IMR-90 (cell line): Measurements from ENCODE around the gene PSMB4. TPM values are rescaled to one million over a fixed set of nuclear protein-coding genes. Genes with fewer than 3 reads are reported as not detected.

ENCODE experiments used
- ATAC-seq: fragments of 200-7000 bp; cut with Tn5 transposase; 2 replicates; pipeline ENCODE4 v1.9.1; 2020; ENCODE audit warnings: low read depth, mild to moderate bottlenecking, moderate library complexity
- BruUV-seq: library from RNA; stranded (reverse); fragments of 400-500 nt; replicated peaks from 2 replicates; lab custom pipeline; 2021; lab: Mats Ljungman, UMichigan
- CTCF ChIA-PET: fragments of 300-600 bp; formaldehyde crosslinking; extraction: SDS; loops from one replicate; lab custom pipeline; 2021; ENCODE audit warnings: antibody characterized with exemption; lab: Yijun Ruan, JAX
- POLR2A ChIA-PET: fragments of 300-600 bp; sonication (Branson Sonifier 250); formaldehyde crosslinking; loops from one replicate; lab custom pipeline; 2022; ENCODE audit warnings: antibody characterized with exemption; ENCODE audit not compliant: unreplicated experiment; lab: Charles Lee
- DNase-seq: peaks from one replicate; pipeline ENCODE4 v3.0.0; 2013
- H2AFZ ChIP-seq: replicated peaks from 2 replicates; pipeline ENCODE3; 2013; ENCODE audit warnings: low read length, mild to moderate bottlenecking; ENCODE audit not compliant: poor library complexity
- H2AK5ac ChIP-seq: 2 replicates; pipeline ENCODE4 v1.6.1; 2013; ENCODE audit warnings: low read depth, low read length, inconsistent platforms
- H2AK9ac ChIP-seq: replicated peaks from 2 replicates; pipeline ENCODE3; 2013; ENCODE audit warnings: mild to moderate bottlenecking, low read depth, low read length, moderate library complexity; ENCODE audit not compliant: poor library complexity
- H2BK120ac ChIP-seq: 2 replicates; pipeline ENCODE4 v1.6.1; 2013; ENCODE audit warnings: low read depth, low read length, inconsistent platforms
- H2BK15ac ChIP-seq: 3 replicates; pipeline ENCODE4 v1.6.1; 2013; ENCODE audit warnings: low read depth, low read length, inconsistent platforms
- H2BK20ac ChIP-seq: 2 replicates; pipeline ENCODE4 v1.6.1; 2013; ENCODE audit warnings: low read depth, mild to moderate bottlenecking, inconsistent platforms, low read length, moderate library complexity
- H2BK5ac ChIP-seq: 2 replicates; pipeline ENCODE4 v1.6.1; 2013; ENCODE audit warnings: mild to moderate bottlenecking, low read depth, low read length, inconsistent platforms; ENCODE audit not compliant: poor library complexity, severe bottlenecking
- H3K14ac ChIP-seq: replicated peaks from 2 replicates; pipeline ENCODE4 v1.6.1; 2013; ENCODE audit warnings: low read depth, low read length, inconsistent platforms
- H3K18ac ChIP-seq: 2 replicates; pipeline ENCODE4 v1.6.1; 2013; ENCODE audit warnings: low read depth, low read length, control low read depth
- H3K23ac ChIP-seq: 2 replicates; pipeline ENCODE4 v1.6.1; 2013; ENCODE audit warnings: low read depth, low read length, inconsistent platforms
- H3K27ac ChIP-seq: 2 replicates; pipeline ENCODE4 v1.5.1; 2013; ENCODE audit warnings: mild to moderate bottlenecking, control low read depth, low read length; ENCODE audit not compliant: insufficient read depth
- H3K27me3 ChIP-seq: 2 replicates; pipeline ENCODE4 v1.6.1; 2013; ENCODE audit warnings: low read length; ENCODE audit not compliant: control insufficient read depth, insufficient read depth
- H3K36me3 ChIP-seq: 2 replicates; pipeline ENCODE4 v1.6.1; 2013; ENCODE audit warnings: low read length, mixed read lengths; ENCODE audit not compliant: control insufficient read depth, insufficient read depth
- H3K4ac ChIP-seq: 2 replicates; pipeline ENCODE4 v1.6.1; 2013; ENCODE audit warnings: low read depth, low read length, inconsistent platforms
- H3K4me1 ChIP-seq: 2 replicates; pipeline ENCODE4 v1.6.1; 2013; ENCODE audit warnings: low read length, mixed read lengths; ENCODE audit not compliant: control insufficient read depth, insufficient read depth
- H3K4me2 ChIP-seq: 2 replicates; pipeline ENCODE4 v1.6.1; 2013; ENCODE audit warnings: low read depth, mild to moderate bottlenecking, control low read depth, low read length, moderate library complexity
- H3K4me3 ChIP-seq: 2 replicates; pipeline ENCODE4 v1.5.1; 2013; ENCODE audit warnings: low read depth, mild to moderate bottlenecking, control low read depth, low read length, moderate library complexity; ENCODE audit not compliant: insufficient read depth
- H3K56ac ChIP-seq: 2 replicates; pipeline ENCODE4 v1.6.1; 2013; ENCODE audit warnings: low read length, inconsistent platforms; ENCODE audit not compliant: insufficient read depth; ENCODE audit errors: extremely low read depth
- H3K79me1 ChIP-seq, 2 experiments: 2 replicates each; pipeline ENCODE4 v1.6.1; 2013; ENCODE audit warnings: low read length in 2 of 2, inconsistent platforms in 1 of 2, low read depth in 1 of 2
- H3K9ac ChIP-seq: 2 replicates; pipeline ENCODE4 v1.6.1; 2013; ENCODE audit warnings: low read depth, low read length, control low read depth
- H3K9me1 ChIP-seq: 2 replicates; pipeline ENCODE4 v1.6.1; 2013; ENCODE audit warnings: low read length, inconsistent platforms; ENCODE audit not compliant: insufficient read depth
- H3K9me3 ChIP-seq: 2 replicates; pipeline ENCODE4 v1.6.1; 2013; ENCODE audit warnings: low read length; ENCODE audit not compliant: control insufficient read depth, insufficient read depth
- H4K20me1 ChIP-seq: 2 replicates; pipeline ENCODE4 v1.6.1; 2013; ENCODE audit warnings: low read length, inconsistent platforms; ENCODE audit not compliant: insufficient read depth
- H4K5ac ChIP-seq: 2 replicates; pipeline ENCODE4 v1.6.1; 2013; ENCODE audit warnings: mild to moderate bottlenecking, low read depth, low read length, control low read depth
- H4K8ac ChIP-seq, 2 experiments: 2 replicates each; pipeline ENCODE4 v1.6.1; 2013; ENCODE audit warnings: low read depth in 2 of 2, low read length in 2 of 2, control low read depth in 1 of 2, inconsistent platforms in 1 of 2
- H4K91ac ChIP-seq: 2 replicates; pipeline ENCODE4 v1.6.1; 2013; ENCODE audit warnings: low read depth, low read length, inconsistent platforms; ENCODE audit not compliant: insufficient read depth
- BHLHE40 ChIP-seq: fragments of 150-350 bp; IDR thresholded peaks from 2 replicates; pipeline ENCODE4 v1.6.1; 2016; ENCODE audit warnings: mild to moderate bottlenecking, low read depth, low read length
- CEBPB ChIP-seq: IDR thresholded peaks from 2 replicates; pipeline ENCODE4 v1.6.1; 2012; ENCODE audit warnings: low read depth, low read length, improper control_type of control experiment
- CHD1 ChIP-seq: IDR thresholded peaks from 2 replicates; pipeline ENCODE4 v1.6.1; 2012; ENCODE audit warnings: low read depth, low read length, improper control_type of control experiment
- CTCF ChIP-seq: conservative IDR thresholded peaks from 2 replicates; pipeline ENCODE4 v1.5.1; 2012; ENCODE audit warnings: mild to moderate bottlenecking, low read depth, low read length, improper control_type of control experiment
- ELK1 ChIP-seq: fragments of 150-350 bp; IDR thresholded peaks from 2 replicates; pipeline ENCODE4 v1.6.1; 2016; ENCODE audit warnings: low read depth, mild to moderate bottlenecking, low read length, moderate library complexity, borderline replicate concordance
- FOS ChIP-seq: fragments of 150-350 bp; IDR thresholded peaks from 2 replicates; pipeline ENCODE4 v1.6.1; 2016; ENCODE audit warnings: low read depth, low read length
- MAFK ChIP-seq: IDR thresholded peaks from 2 replicates; pipeline ENCODE4 v1.6.1; 2012; ENCODE audit warnings: low read depth, low read length, improper control_type of control experiment
- MAZ ChIP-seq: IDR thresholded peaks from 2 replicates; pipeline ENCODE4 v1.6.1; 2012; ENCODE audit warnings: low read depth, mild to moderate bottlenecking, low read length, improper control_type of control experiment, moderate library complexity, borderline replicate concordance
- MXI1 ChIP-seq: IDR thresholded peaks from 2 replicates; pipeline ENCODE4 v1.6.1; 2012; ENCODE audit warnings: low read depth, mild to moderate bottlenecking, low read length, moderate library complexity, borderline replicate concordance
- NFE2L2 ChIP-seq: fragments of 150-350 bp; IDR thresholded peaks from 2 replicates; pipeline ENCODE4 v1.6.1; 2016; ENCODE audit warnings: low read depth, mild to moderate bottlenecking, low read length
- POLR2A ChIP-seq: IDR thresholded peaks from 2 replicates; pipeline ENCODE4 v1.6.1; 2012; ENCODE audit warnings: mild to moderate bottlenecking, low read depth, low read length
- RAD21 ChIP-seq: IDR thresholded peaks from 2 replicates; pipeline ENCODE4 v1.6.1; 2012; ENCODE audit warnings: low read length, improper control_type of control experiment
- RCOR1 ChIP-seq: IDR thresholded peaks from 2 replicates; pipeline ENCODE4 v1.6.1; 2012; ENCODE audit warnings: mild to moderate bottlenecking, low read length, improper control_type of control experiment; ENCODE audit not compliant: insufficient replicate concordance
- RFX5 ChIP-seq: IDR thresholded peaks from 2 replicates; pipeline ENCODE4 v1.8.0; 2012; ENCODE audit warnings: low read depth, mild to moderate bottlenecking, low read length, moderate library complexity
- SMC3 ChIP-seq: fragments of 150-350 bp; IDR thresholded peaks from 2 replicates; pipeline ENCODE4 v1.6.1; 2016; ENCODE audit warnings: low read depth, mild to moderate bottlenecking, antibody characterized with exemption, low read length, moderate library complexity
- USF2 ChIP-seq: fragments of 150-350 bp; IDR thresholded peaks from 2 replicates; pipeline ENCODE4 v1.6.1; 2017; ENCODE audit warnings: mild to moderate bottlenecking, antibody characterized with exemption, low read length, low read depth
- WGBS, 2 experiments: methylation state at CpG; one replicate each; pipeline versions ENCODE4 v1.1.5 to v1.1.7; 2013; ENCODE audit warnings: missing lambda C conversion rate in 2 of 2; ENCODE audit not compliant: insufficient read length in 1 of 2; ENCODE audit errors: extremely low coverage in 2 of 2; 5-methylcytosine and 5-hydroxymethylcytosine counted together
- dilution Hi-C: fragments of 300-500 bp; cut with HindIII; formaldehyde crosslinking; loops from one replicate; pipeline ENCODE4 v1.14.3; 2018; ENCODE audit warnings: low sequenced_read_pairs; ENCODE audit not compliant: unreplicated experiment
- in situ Hi-C: fragments of 300-500 bp; cut with MboI; formaldehyde crosslinking; loops from 3 replicates; pipeline ENCODE4 v1.14.3; 2019; ENCODE audit warnings: low sequenced_read_pairs, inconsistent platforms, mixed read lengths
- intact Hi-C: fragments of 100-400 bp; cut with micrococcal nuclease; formaldehyde crosslinking; loops from 2 replicates; pipeline ENCODE4 v1.10.0; 2022
- polyA plus RNA-seq, 3 experiments: library from polyadenylated mRNA; depleted of rRNA; stranded (reverse); fragments of >200 nt; gene quantifications; 2 replicates each; pipeline ENCODE4 v1.2.3, GENCODE V29; 2012; ENCODE audit warnings: low replicate concordance in 1 of 3
- total RNA-seq: library from RNA; depleted of rRNA; stranded (reverse); fragments of >200 nt; gene quantifications from 2 replicates; pipeline ENCODE4 v1.2.3, GENCODE V29; 2012

PSMB4 gene
- total and polyA plus RNA-seq, 2 of the 4 experiments (the other 2 are of a cell fraction) = 457 to 565 TPM

- Histone ChIP-seq H2BK5ac (no peak overlapping the region), H2BK15ac (no peak overlapping the region), H3K79me1 (peaks cover 5 to 57% of the 10 kb centered on the region in 2 experiments; a peak in 3 of 4 replicates), H3K14ac (no peak overlapping the region), H2BK120ac (no peak overlapping the region), H3K4me3 (no peak overlapping the region), H3K4me1 (peaks cover 3% of the 10 kb centered on the region; the same call in 1 of the 2 replicates), H2AK5ac (no peak overlapping the region), H3K4ac (no peak overlapping the region), H3K9me3 (no peaks in the 10 kb centered on the region), H4K20me1 (peaks cover 24% of the 10 kb centered on the region; the same call in 1 of the 2 replicates), H3K23ac (no peak overlapping the region), H3K36me3 (peaks cover 51% of the 10 kb centered on the region), H3K27ac (no peak overlapping the region), H4K5ac (no peak overlapping the region), H3K9me1 (peaks cover 17% of the 10 kb centered on the region), H3K4me2 (no peak overlapping the region), H3K18ac (no peak overlapping the region), H3K9ac (no peak overlapping the region), H2AK9ac (no peak overlapping the region), H3K27me3 (no peaks in the 10 kb centered on the region), H3K56ac (no peak overlapping the region), H2BK20ac (no peak overlapping the region), H4K8ac (no peak overlapping the region), H4K91ac (no peak overlapping the region), H2AFZ (no peak overlapping the region)
- no TSS peak for BruUV-seq
- ATAC-seq (no peak), DNase-seq (no peak)
- dilution Hi-C loops (no loop called here), intact Hi-C loops (no loop called here), in situ Hi-C loops (loop anchor here (10.0 kb wide), 2 partner anchors 98 to 208 kb away; partner anchors contain the start of genes PIP5K1A and VPS72)
- TF ChIP-seq BHLHE40 = no peak
- TF ChIP-seq CHD1 = no peak
- TF ChIP-seq MAFK = no peak
- TF ChIP-seq MXI1 = no peak
- TF ChIP-seq CEBPB = no peak
- no peak for TF ChIP-seq ELK1
- no peak for TF ChIP-seq CTCF
- TF ChIP-seq MAZ = no peak
- TF ChIP-seq SMC3 = no peak
- TF ChIP-seq RAD21 = no peak
- no peak for TF ChIP-seq RCOR1
- TF ChIP-seq RFX5 = no peak
- no peak for TF ChIP-seq USF2
- no peak for TF ChIP-seq FOS
- TF ChIP-seq NFE2L2 = no peak
- TF ChIP-seq POLR2A = no peak
- ChIA-PET CTCF (no interaction called here), POLR2A (no interaction called here)
- WGBS, 2 experiments = no CpG with 5 or more reads among the region's 2 CpGs
Measured at GRCh38 chr1:151402764-151403163, 3.4 kb downstream of the PSMB4 start.
